Measurements from ENCODE around the gene MSL3B.
"Not testable (repeated sequence)": the region's sequence is repeated elsewhere in the genome, so short reads cannot be mapped to it uniquely, and the experiment has no call there.

The MSL3B gene

GRCh38 chr2:233907627-233908026 lies 39.4 kb upstream of the MSL3B start:
- intact Hi-C loops (cut with DNase I; ENCODE audit: low total_unique reads) (loop anchor here (5.0 kb wide), 1 partner anchor 815 kb away; no protein-coding TSS in a partner anchor), in situ Hi-C loops (cut with MboI; ENCODE audit: low pct_ligation_motif_present in 1 of 4, low pct_unique_long_range_greater_than_20kb in 1 of 4, low sequenced_read_pairs in 3 of 4) (no loop called here)
- no peak for DNase-seq
- no peaks in the 10 kb centered on the region for H3K36me3 ChIP-seq
- H3K4me1 ChIP-seq = no peaks in the 10 kb centered on the region
- TF ChIP-seq EP300 (IDR thresholded peaks at IDR 0.05; ENCODE audit: low read depth) = no peak
- no peaks in the 10 kb centered on the region for H3K9me3 ChIP-seq
- H3K4me3 ChIP-seq = no peak overlapping the region
- no peak overlapping the region for H3K27ac ChIP-seq
- 88 to 91% methylated on average over 3 of the region's 3 CpGs for whole genome bisulfite sequencing, 2 donors (ENCODE audit: low coverage in 1 of 2)
- H3K27me3 ChIP-seq = peaks cover 8% of the 10 kb centered on the region

- Histone ChIP-seq H3K36me3 (no peaks in the 10 kb centered on the region), H3K27me3 (peaks cover 3% of the 10 kb centered on the region), H3K27ac (no peak overlapping the region), H3K4me1 (no peaks in the 10 kb centered on the region), H3K4me3 (no peak overlapping the region), H3K9me3 (no peaks in the 10 kb centered on the region)
- in situ Hi-C loops (cut with MboI; ENCODE audit: low pct_ligation_motif_present in 1 of 4, low pct_unique_long_range_greater_than_20kb in 1 of 4, low sequenced_read_pairs in 3 of 4) = no loop called here
- no peak for TF ChIP-seq EP300 (IDR thresholded peaks at IDR 0.05; ENCODE audit: low read depth)
- no peak for TF ChIP-seq CTCF (IDR thresholded peaks at IDR 0.05)
- TF ChIP-seq POLR2A (IDR thresholded peaks at IDR 0.05) = no peak
- no peak for TF ChIP-seq POLR2AphosphoS5 (IDR thresholded peaks at IDR 0.05)
- no peak for DNase-seq
- 57 to 72% methylated on average over 3 to 4 of the region's 4 CpGs for WGBS, 2 donors (ENCODE audit: low coverage in 1 of 2)
- intact Hi-C loops (cut with DNase I; ENCODE audit: low total_unique reads) = loop anchor here (5.0 kb wide), 1 partner anchor 816 kb away; no protein-coding TSS in a partner anchor
Observed at GRCh38 chr2:233905945-233906344, 37.8 kb upstream of the MSL3B start.

- DNase-seq = no peak
- in situ Hi-C loops (cut with MboI; ENCODE audit: low pct_ligation_motif_present in 1 of 4, low pct_unique_long_range_greater_than_20kb in 1 of 4, low sequenced_read_pairs in 3 of 4) (no loop called here), intact Hi-C loops (cut with DNase I; ENCODE audit: low total_unique reads) (no loop called here)
- Histone ChIP-seq H3K27ac (no peak overlapping the region), H3K9me3 (no peaks in the 10 kb centered on the region), H3K27me3 (peaks cover 3% of the 10 kb centered on the region), H3K4me3 (no peak overlapping the region), H3K4me1 (no peaks in the 10 kb centered on the region), H3K36me3 (no peaks in the 10 kb centered on the region)
- TF ChIP-seq EP300 (IDR thresholded peaks at IDR 0.05; ENCODE audit: low read depth) (no peak), POLR2AphosphoS5 (IDR thresholded peaks at IDR 0.05) (no peak), CTCF (IDR thresholded peaks at IDR 0.05) (no peak), POLR2A (IDR thresholded peaks at IDR 0.05) (no peak)
- WGBS, 2 donors (ENCODE audit: low coverage in 1 of 2) = 70 to 90% methylated on average over 2 to 4 of the region's 4 CpGs
Observed at GRCh38 chr2:233901884-233902283, 33.7 kb upstream of the MSL3B start.

- H3K4me3 ChIP-seq = no peak overlapping the region
- no peak overlapping the region for H3K27ac ChIP-seq
- no peak for TF ChIP-seq POLR2AphosphoS5 (IDR thresholded peaks at IDR 0.05)
- TF ChIP-seq CTCF (IDR thresholded peaks at IDR 0.05) = no peak
- no peak for TF ChIP-seq EP300 (IDR thresholded peaks at IDR 0.05; ENCODE audit: low read depth)
- TF ChIP-seq POLR2A (IDR thresholded peaks at IDR 0.05) = no peak
- H3K4me1 ChIP-seq = no peaks in the 10 kb centered on the region
- 34 to 71% methylated on average over 2 to 4 of the region's 4 CpGs for WGBS, 2 donors (ENCODE audit: low coverage in 1 of 2)
- no peaks in the 10 kb centered on the region for H3K9me3 ChIP-seq
- intact Hi-C loops (cut with DNase I; ENCODE audit: low total_unique reads) (no loop called here), in situ Hi-C loops (cut with MboI; ENCODE audit: low pct_ligation_motif_present in 1 of 4, low pct_unique_long_range_greater_than_20kb in 1 of 4, low sequenced_read_pairs in 3 of 4) (no loop called here)
- DNase-seq = no peak
- peaks cover 3% of the 10 kb centered on the region for H3K27me3 ChIP-seq
- no peaks in the 10 kb centered on the region for H3K36me3 ChIP-seq
Observed at GRCh38 chr2:233901367-233901766, 33.2 kb upstream of the MSL3B start.

GRCh38 chr2:233896253-233896652 lies 28.1 kb upstream of the MSL3B start:
- DNase-seq; H3K27me3 ChIP-seq; H3K36me3 ChIP-seq; in situ Hi-C loops (cut with MboI; ENCODE audit: low pct_ligation_motif_present in 1 of 4, low pct_unique_long_range_greater_than_20kb in 1 of 4, low sequenced_read_pairs in 3 of 4); intact Hi-C loops (cut with DNase I; ENCODE audit: low total_unique reads); H3K27ac ChIP-seq; H3K9me3 ChIP-seq; H3K4me1 ChIP-seq; H3K4me3 ChIP-seq: not testable (repeated sequence)
- 75 to 80% methylated on average over 1 to 2 of the region's 2 CpGs for WGBS, 2 donors (ENCODE audit: low coverage in 1 of 2)

All from transverse colon (tissue), 4 donors.